Sigmoid colon (tissue), 7 donors: Measurements from ENCODE around the gene MED14. TPM values are rescaled to one million over a fixed set of nuclear protein-coding genes. Genes with fewer than 3 reads are reported as not detected.

Experiments used
- DNase-seq: peaks from one replicate; pipeline ENCODE4 v3.0.0-alpha.2; 2019
- H3K27ac ChIP-seq, 4 donors: fragments of 200-600 bp; sonication (generic); one replicate each; pipeline ENCODE4 v1.5.1; 2016 to 2019; ENCODE audit warnings: mild to moderate bottlenecking in 1 of 4
- H3K27me3 ChIP-seq, 3 donors: fragments of 200-600 bp; sonication (generic); one replicate each; pipeline ENCODE4 v1.5.1; 2019; ENCODE audit warnings: mild to moderate bottlenecking in 1 of 3
- H3K36me3 ChIP-seq, 4 donors: fragments of 200-600 bp; sonication (generic); one replicate each; pipeline ENCODE4 v1.5.1; 2016 to 2019
- H3K4me1 ChIP-seq, 4 donors: fragments of 200-600 bp; sonication (generic); one replicate each; pipeline ENCODE4 v1.5.1; 2017 to 2019
- H3K4me3 ChIP-seq, 4 donors: fragments of 200-600 bp; sonication (generic); one replicate each; pipeline ENCODE4 v1.5.1; 2017 to 2019; ENCODE audit warnings: mild to moderate bottlenecking in 2 of 4, moderate library complexity in 1 of 4
- H3K9me3 ChIP-seq, 4 donors: fragments of 200-600 bp in 3 of 4; sonication (generic) in 3 of 4; one replicate each; pipeline versions ENCODE4 v1.5.1 to v1.6.1; 2013 to 2019
- CTCF ChIP-seq, 4 experiments: fragments of 450-650 bp in 3 of 4; fragments of 200-600 bp in 1 of 4; IDR thresholded peaks; one replicate each; pipeline ENCODE4 v1.5.1; 2016 to 2019; ENCODE audit warnings: antibody characterized with exemption in 4 of 4, mild to moderate bottlenecking in 3 of 4, moderate library complexity in 2 of 4
- EP300 ChIP-seq, 4 donors: sonication (generic); formaldehyde crosslinking; IDR thresholded peaks; one replicate each; pipeline ENCODE4 v1.6.1; 2017; ENCODE audit warnings: antibody characterized with exemption in 4 of 4
- POLR2A ChIP-seq, 2 donors: fragments of 450-650 bp; IDR thresholded peaks; one replicate each; pipeline ENCODE4 v1.6.1; 2016; ENCODE audit warnings: antibody characterized with exemption in 2 of 2, mild to moderate bottlenecking in 2 of 2, moderate library complexity in 2 of 2
- POLR2AphosphoS5 ChIP-seq, 4 donors: sonication (generic); formaldehyde crosslinking; IDR thresholded peaks; one replicate each; pipeline ENCODE4 v1.6.1; 2017; ENCODE audit warnings: antibody characterized with exemption in 4 of 4
- WGBS, 2 donors: extraction: QIAGEN DNeasy Blood & Tissue Kit; methylation state at CpG; one replicate each; pipeline ENCODE4 v1.1.7; 2013; 5-methylcytosine and 5-hydroxymethylcytosine counted together
- intact Hi-C: fragments of 100-400 bp; cut with DNase I; formaldehyde crosslinking; loops from one replicate; pipeline ENCODE4 v1.15.1; 2023
- polyA plus RNA-seq, 3 donors: library from polyadenylated mRNA; stranded (reverse); fragments of 200-250 nt; gene quantifications; one replicate each; pipeline ENCODE4 v1.2.3, GENCODE V29; 2013
- total RNA-seq, 4 donors: library from RNA; depleted of rRNA; stranded (reverse); fragments of >200 nt; gene quantifications; one replicate each; pipeline ENCODE4 v1.1.0, GENCODE V29; 2016
- donor health status: healthy with polysubstance abuse.
- donor health status: Bipolar disorder and iron deficiency.
- donor health status: healthy.

The MED14 gene
- total and polyA plus RNA-seq, 7 donors, result 8.4 to 51.6 (median 23.9) TPM

GRCh38 chrX:40603446-40603845, 131.9 kb downstream of the MED14 start:
- no peak for DNase-seq
- intact Hi-C loops, result no loop called here
- Histone ChIP-seq H3K36me3 (peaks cover 0 to 32% (median 0%) of the 10 kb centered on the region in 4 donors), H3K27ac (no peak overlapping the region), H3K4me1 (no peaks in the 10 kb centered on the region), H3K4me3 (no peak overlapping the region), H3K27me3 (no peaks in the 10 kb centered on the region), H3K9me3 (no peaks in the 10 kb centered on the region)
- 96% methylated on average over 6 of the region's 6 CpGs for WGBS, 2 donors
- no peak for TF ChIP-seq CTCF (IDR thresholded peaks at IDR 0.05)
- TF ChIP-seq POLR2AphosphoS5 (IDR thresholded peaks at IDR 0.05), result no peak
- TF ChIP-seq EP300 (IDR thresholded peaks at IDR 0.05), result no peak
- TF ChIP-seq POLR2A (IDR thresholded peaks at IDR 0.05), result no peak

Other genes starting within 250 kb of the MED14 start
- 100 to 1,000 TPM in 2 of 4 donors, 10 to 100 TPM in 2; 86.4 to 121 (median 101) TPM for gene ATP6AP2, start 154.6 kb downstream of the MED14 start, total RNA-seq
- 10 to 100 TPM; 16.8 to 60.1 (median 51.1) TPM for gene ATP6AP2, start 154.6 kb downstream of the MED14 start, polyA plus RNA-seq
- not detected for gene MPC1L, start 112.1 kb downstream of the MED14 start, total RNA-seq
- not detected for gene MPC1L, start 112.1 kb downstream of the MED14 start, polyA plus RNA-seq
- gene CXorf38, start 88.0 kb downstream of the MED14 start, total RNA-seq, result 10 to 100 TPM in 1 of 4 donors, 1 to 10 TPM in 3; 9.2 to 11.4 (median 9.8) TPM
- 10 to 100 TPM in 1 of 3 donors, 1 to 10 TPM in 2; 7.6 to 13.0 (median 9.6) TPM for gene CXorf38, start 88.0 kb downstream of the MED14 start, polyA plus RNA-seq